Astrocyte of the cerebellum (primary cell): ENCODE data around the gene TNFRSF17.

ENCODE experiments used
- DNase-seq: peaks from one replicate; pipeline ENCODE4 v3.0.0-alpha.2; 2011; ENCODE audit warnings: low read depth
- H3K4me3 ChIP-seq: 2 replicates; pipeline ENCODE4 v1.5.1; 2011; ENCODE audit warnings: mild to moderate bottlenecking, low read depth, low read length, moderate library complexity
- CTCF ChIP-seq: IDR thresholded peaks from 2 replicates; pipeline ENCODE4 v1.5.1; 2012; ENCODE audit warnings: low read length, low read depth, moderate library complexity, mild to moderate bottlenecking; ENCODE audit errors: missing control alignments
- in situ Hi-C: cut with HindIII; loops from 2 replicates; pipeline ENCODE4 v1.10.0; 2017; ENCODE audit warnings: low sequenced_read_pairs

Gene TNFRSF17

GRCh38 chr16:11994143-11995119 is 29.4 kb downstream of the TNFRSF17 start:
- in situ Hi-C loops: no loop called here
- no peak for DNase-seq
- no peak for TF ChIP-seq CTCF
- H3K4me3 ChIP-seq: no peak overlapping the region

- in situ Hi-C loops: no loop called here
- no peak for TF ChIP-seq CTCF
- DNase-seq: no peak
- H3K4me3 ChIP-seq: no peak overlapping the region
Observed at GRCh38 chr16:11996433-11997330, 31.7 kb downstream of the TNFRSF17 start.

- DNase-seq: no peak
Observed at GRCh38 chr16:12000032-12000431, 35.0 kb downstream of the TNFRSF17 start.

GRCh38 chr16:12002447-12003006 is 37.5 kb downstream of the TNFRSF17 start:
- no peak overlapping the region for H3K4me3 ChIP-seq
- TF ChIP-seq CTCF: no peak
- no peak for DNase-seq
- in situ Hi-C loops: no loop called here

More at GRCh38 chr16:12000032-12000431, 35.0 kb downstream of the TNFRSF17 start:
- no peak overlapping the region for H3K4me3 ChIP-seq
- TF ChIP-seq CTCF: no peak
- in situ Hi-C loops: no loop called here

- no peak for DNase-seq
- no peak for TF ChIP-seq CTCF
- no peak overlapping the region for H3K4me3 ChIP-seq
- in situ Hi-C loops: no loop called here
Observed at GRCh38 chr16:12006637-12007036, 41.6 kb downstream of the TNFRSF17 start.

GRCh38 chr16:12009462-12009861 is 44.5 kb downstream of the TNFRSF17 start:
- no peak for DNase-seq
- no peak for TF ChIP-seq CTCF
- H3K4me3 ChIP-seq: no peak overlapping the region
- in situ Hi-C loops: no loop called here
